Neural crest cell (in vitro differentiated cells): ENCODE measurements around the gene HSPB9. TPM values are rescaled to one million over a fixed set of nuclear protein-coding genes. Genes with fewer than 3 reads are reported as not detected.

ENCODE experiments used
- DNase-seq: peaks from one replicate; pipeline ENCODE4 v3.0.0; 2021; ENCODE audit warnings: low read depth, mixed read lengths, low spot score
- H3K27ac Mint-ChIP-seq: one replicate; pipeline ENCODE4 v1.8.0; 2021; ENCODE audit warnings: mild to moderate bottlenecking, mixed read lengths; ENCODE audit not compliant: unreplicated experiment
- H3K27me3 Mint-ChIP-seq: 2 replicates; pipeline ENCODE4 v1.8.0; 2021; ENCODE audit warnings: low read depth, mild to moderate bottlenecking, mixed read lengths
- H3K36me3 Mint-ChIP-seq: 2 replicates; pipeline ENCODE4 v1.8.0; 2021; ENCODE audit warnings: low read depth, mild to moderate bottlenecking, mixed read lengths
- H3K4me1 Mint-ChIP-seq: 2 replicates; pipeline ENCODE4 v1.8.0; 2021; ENCODE audit warnings: mixed read lengths
- H3K4me3 Mint-ChIP-seq: one replicate; pipeline ENCODE4 v1.8.0; 2021; ENCODE audit warnings: mild to moderate bottlenecking, mixed read lengths
- H3K9me3 Mint-ChIP-seq: 2 replicates; pipeline ENCODE4 v1.8.0; 2021; ENCODE audit warnings: mixed read lengths
- total RNA-seq: library from RNA; stranded (reverse); gene quantifications from 2 replicates; pipeline ENCODE4 v1.2.1, GENCODE V29; 2021
- TF ChIP-seq, protein P1 (sequence below): fragments of 200-600 bp; sonication (generic); conservative IDR thresholded peaks from 2 replicates; pipeline ENCODE4 v1.5.0; 2021; ENCODE audit warnings: antibody characterized with exemption, mild to moderate bottlenecking

HSPB9 gene
- total RNA-seq, 1 donor from 2014 or later, result 0.40 TPM

DNA sequence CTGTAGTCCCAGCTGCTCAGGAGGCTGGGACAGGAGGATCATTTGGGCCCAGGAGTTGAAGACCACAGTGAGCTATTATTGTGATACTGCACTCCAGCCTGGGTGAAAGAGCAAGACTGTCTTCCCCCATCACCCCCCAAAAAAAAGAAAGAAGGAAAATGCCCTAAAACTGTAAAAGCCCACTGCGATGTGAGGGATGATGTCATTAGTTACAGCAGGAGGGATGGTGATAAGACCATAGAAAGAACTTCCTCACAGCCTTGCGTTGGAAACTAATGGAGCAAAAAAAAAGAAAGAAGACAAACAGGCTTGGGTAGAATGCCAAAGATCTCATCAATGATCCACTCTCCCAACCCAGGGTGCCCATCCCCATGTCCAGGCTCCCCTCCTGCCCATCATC lies 43.1 kb upstream of the HSPB9 start:
- Mint-ChIP-seq H3K36me3 (no peaks in the 10 kb centered on the region), H3K4me3 (no peak overlapping the region), H3K27me3 (peaks cover 11% of the 10 kb centered on the region), H3K4me1 (no peaks in the 10 kb centered on the region), H3K9me3 (no peaks in the 10 kb centered on the region), H3K27ac (no peak overlapping the region)
- DNase-seq, result no peak
- TF ChIP-seq, protein P1, sequence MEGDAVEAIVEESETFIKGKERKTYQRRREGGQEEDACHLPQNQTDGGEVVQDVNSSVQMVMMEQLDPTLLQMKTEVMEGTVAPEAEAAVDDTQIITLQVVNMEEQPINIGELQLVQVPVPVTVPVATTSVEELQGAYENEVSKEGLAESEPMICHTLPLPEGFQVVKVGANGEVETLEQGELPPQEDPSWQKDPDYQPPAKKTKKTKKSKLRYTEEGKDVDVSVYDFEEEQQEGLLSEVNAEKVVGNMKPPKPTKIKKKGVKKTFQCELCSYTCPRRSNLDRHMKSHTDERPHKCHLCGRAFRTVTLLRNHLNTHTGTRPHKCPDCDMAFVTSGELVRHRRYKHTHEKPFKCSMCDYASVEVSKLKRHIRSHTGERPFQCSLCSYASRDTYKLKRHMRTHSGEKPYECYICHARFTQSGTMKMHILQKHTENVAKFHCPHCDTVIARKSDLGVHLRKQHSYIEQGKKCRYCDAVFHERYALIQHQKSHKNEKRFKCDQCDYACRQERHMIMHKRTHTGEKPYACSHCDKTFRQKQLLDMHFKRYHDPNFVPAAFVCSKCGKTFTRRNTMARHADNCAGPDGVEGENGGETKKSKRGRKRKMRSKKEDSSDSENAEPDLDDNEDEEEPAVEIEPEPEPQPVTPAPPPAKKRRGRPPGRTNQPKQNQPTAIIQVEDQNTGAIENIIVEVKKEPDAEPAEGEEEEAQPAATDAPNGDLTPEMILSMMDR, result no peak

DNA sequence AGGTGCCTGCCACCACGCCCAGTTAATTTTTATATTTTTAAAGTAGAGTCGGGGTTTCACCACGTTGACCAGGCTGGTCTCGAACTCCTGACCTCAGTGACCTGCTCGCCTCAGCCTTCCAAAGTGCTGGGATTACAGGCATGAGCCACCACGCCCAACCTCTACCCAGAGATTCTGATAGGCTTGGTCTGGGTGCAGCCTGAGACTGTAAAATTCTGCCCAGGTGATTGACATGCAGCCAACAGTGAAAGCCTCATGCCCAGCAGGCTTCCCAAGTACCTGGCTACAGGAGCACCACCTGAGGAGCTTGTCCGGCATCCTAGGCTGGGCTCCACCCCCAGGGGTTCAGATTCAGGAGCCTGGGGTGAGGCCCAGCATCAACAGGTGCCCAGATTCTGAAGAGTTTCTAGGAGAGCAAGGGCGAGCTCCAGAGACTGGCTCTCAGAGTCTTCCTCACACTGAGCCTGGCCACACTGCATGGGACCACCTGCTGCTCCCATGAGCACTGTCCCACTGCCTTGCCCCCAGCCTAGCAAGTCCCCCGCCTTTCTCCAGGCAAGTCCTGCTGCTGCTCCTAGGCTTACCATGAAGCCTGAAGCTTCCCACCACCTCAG lies 41.0 kb upstream of the HSPB9 start:
- H3K4me3 Mint-ChIP-seq, result no peak overlapping the region
- no peaks in the 10 kb centered on the region for H3K27me3 Mint-ChIP-seq
- no peaks in the 10 kb centered on the region for H3K9me3 Mint-ChIP-seq
- no peak for DNase-seq
- no peak overlapping the region for H3K27ac Mint-ChIP-seq
- TF ChIP-seq, protein P1, result no peak
- no peaks in the 10 kb centered on the region for H3K36me3 Mint-ChIP-seq
- no peaks in the 10 kb centered on the region for H3K4me1 Mint-ChIP-seq

DNA sequence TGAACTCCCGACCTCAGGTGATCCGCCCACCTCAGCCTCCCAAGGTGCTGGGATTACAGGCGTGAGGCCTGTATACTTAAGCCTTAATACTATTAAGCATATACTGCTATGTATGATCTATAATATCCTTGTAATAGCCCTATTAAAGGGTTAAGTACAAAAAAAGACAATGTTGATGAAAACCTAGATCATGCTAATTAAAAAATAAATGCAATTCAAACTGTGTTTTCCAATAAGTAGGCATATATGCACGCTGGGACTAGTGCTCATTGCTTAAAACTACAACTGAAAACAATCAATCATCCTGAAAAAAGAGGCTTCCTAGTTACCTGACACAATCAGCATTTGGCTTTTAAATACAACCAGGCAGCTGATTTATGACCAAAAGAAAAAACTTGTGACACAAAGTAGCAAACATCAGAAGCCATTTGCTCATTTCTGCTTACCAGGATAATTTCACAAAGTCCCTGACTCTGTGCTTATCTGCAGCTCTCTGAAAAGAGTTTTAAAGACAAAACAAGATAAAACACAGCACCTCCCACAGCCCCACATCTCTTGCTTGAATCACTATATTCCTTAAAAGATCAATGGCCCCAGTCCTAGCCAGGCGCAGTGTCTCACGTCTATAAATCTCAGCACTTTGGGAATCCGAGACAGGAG lies 35.4 kb upstream of the HSPB9 start:
- Mint-ChIP-seq H3K4me3 (no peak overlapping the region), H3K27me3 (no peaks in the 10 kb centered on the region), H3K36me3 (no peaks in the 10 kb centered on the region), H3K9me3 (no peaks in the 10 kb centered on the region), H3K27ac (no peak overlapping the region), H3K4me1 (peaks cover 18% of the 10 kb centered on the region)
- TF ChIP-seq, protein P1, result no peak
- DNase-seq, result no peak

DNA sequence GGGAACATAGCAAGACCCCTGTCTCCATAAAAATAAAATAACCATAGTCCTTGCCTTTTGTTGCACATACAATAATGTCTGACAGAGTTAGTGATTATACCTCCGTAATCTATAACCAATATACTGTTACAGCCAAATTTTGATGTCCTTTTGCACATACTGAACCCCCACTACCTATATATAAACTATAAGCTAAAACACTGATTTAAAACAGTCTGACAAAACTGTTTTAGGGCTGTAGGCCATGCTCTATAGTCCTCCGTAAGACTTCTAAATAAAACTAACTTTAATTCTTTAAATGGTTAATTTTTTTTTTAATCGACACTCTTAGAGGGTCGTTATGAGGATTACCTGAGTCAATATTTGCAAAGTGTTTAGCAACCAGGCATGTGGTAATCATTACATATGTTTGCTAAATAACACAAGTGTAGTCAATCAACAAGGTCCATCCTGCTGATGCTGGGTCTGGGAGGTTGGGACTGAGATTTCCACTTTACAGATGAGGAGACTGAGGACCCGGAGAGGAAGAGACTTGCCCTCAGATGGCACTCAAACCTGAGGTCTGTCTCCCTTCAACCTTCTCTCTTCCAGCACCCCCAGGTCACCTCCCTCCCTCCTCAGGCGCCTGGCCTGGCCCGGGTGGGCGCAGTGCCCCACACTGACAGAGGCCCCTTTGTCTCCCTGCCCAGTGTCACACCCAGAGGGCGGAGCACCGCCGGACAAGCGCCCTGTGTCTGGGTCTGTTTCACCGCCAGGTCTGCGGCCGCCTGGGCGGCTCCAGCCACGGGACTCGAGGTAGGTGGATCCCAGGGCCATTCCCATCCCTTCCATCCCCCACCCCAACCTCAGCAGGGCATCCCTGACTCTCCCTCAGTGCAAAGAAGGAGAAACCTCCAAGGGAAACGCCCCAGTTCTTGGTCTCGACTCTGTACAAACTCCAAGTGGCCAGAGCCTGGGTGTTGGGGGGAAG lies 34.6 kb upstream of the HSPB9 start:
- no peaks in the 10 kb centered on the region for H3K9me3 Mint-ChIP-seq
- H3K36me3 Mint-ChIP-seq, result no peaks in the 10 kb centered on the region
- H3K27me3 Mint-ChIP-seq, result no peaks in the 10 kb centered on the region
- TF ChIP-seq, protein P1, result no peak
- peaks cover 18% of the 10 kb centered on the region for H3K4me1 Mint-ChIP-seq
- no peak for DNase-seq
- no peak overlapping the region for H3K4me3 Mint-ChIP-seq
- no peak overlapping the region for H3K27ac Mint-ChIP-seq

DNA sequence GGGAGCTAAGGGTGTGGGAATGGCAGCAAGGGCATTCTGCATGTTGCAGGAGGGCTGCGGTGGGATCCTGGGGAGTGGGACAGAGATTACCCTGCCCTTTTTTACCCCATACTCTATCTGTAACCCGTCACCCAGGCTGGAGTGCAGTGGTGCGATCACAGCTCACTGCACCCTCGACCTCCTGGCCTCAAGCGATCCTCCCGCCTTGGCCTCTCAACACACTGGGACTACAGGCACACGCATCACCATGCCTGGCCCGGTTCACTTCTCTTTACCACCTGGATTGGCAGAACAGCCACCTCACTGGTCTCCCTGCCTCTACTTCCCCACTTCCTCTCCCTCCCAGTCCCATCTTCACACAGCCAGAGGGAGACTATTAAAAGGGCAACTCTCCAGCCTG lies 33.9 kb upstream of the HSPB9 start:
- Mint-ChIP-seq H3K27me3 (no peaks in the 10 kb centered on the region), H3K9me3 (no peaks in the 10 kb centered on the region), H3K4me3 (no peak overlapping the region), H3K4me1 (peaks cover 18% of the 10 kb centered on the region), H3K27ac (no peak overlapping the region), H3K36me3 (no peaks in the 10 kb centered on the region)
- TF ChIP-seq, protein P1, result no peak
- no peak for DNase-seq
